AG09309 (cell line): ENCODE measurements around the gene MTHFSD.

Source experiments
- DNase-seq: peaks from one replicate; pipeline ENCODE4 v3.0.0-alpha.2; 2010; ENCODE audit warnings: low read depth
- H3K4me3 ChIP-seq: 2 replicates; pipeline ENCODE4 v1.5.1; 2011; ENCODE audit warnings: mild to moderate bottlenecking, low read depth, low read length, moderate library complexity; ENCODE audit not compliant: control insufficient read depth
- CTCF ChIP-seq: IDR thresholded peaks from 2 replicates; pipeline ENCODE4 v1.5.1; 2011; ENCODE audit warnings: mild to moderate bottlenecking, low read depth, low read length, inconsistent platforms; ENCODE audit not compliant: insufficient read depth, control insufficient read depth; ENCODE audit errors: missing control alignments

Gene MTHFSD

DNA sequence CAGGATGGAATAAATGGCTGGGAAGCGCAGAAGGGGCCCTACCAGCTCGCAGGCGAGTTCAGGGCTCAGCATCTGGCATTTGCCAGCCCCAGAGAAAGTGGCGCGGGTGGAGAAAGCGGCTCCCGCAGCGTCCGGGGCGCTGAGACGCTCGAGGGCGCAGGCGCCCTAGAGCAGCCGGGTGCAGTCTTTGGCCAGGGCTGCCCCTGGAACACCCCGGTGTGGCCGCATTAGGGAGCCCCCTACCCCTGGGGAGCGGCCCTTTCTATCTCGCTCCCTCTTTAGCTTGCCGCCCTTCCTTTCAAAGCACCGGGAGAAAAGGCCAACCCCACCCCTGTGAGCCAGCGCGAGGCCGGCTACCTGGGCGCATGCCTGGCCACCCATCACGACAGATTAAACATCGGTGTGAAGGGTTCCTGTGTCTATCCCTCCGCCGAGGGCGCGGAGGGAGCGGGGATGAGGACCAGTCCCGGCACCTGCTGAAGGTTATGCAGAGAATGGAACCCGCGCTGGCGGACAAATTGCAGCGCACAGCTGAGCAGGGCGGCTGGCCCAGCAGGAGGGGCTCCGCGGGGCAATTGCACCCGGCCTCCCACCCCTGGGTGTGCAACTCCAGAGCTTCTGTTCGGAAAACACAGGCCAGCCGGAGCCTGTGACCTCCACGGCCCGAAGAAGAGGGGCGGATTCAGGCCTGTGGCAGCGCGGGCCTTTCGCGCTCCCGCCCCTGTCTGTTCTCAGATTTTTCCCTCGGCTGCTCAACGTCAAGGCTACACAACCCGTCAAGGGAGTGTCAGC is 60.3 kb downstream of the MTHFSD start:
- no peak overlapping the region for H3K4me3 ChIP-seq
- DNase-seq: no peak
- TF ChIP-seq CTCF: no peak

DNA sequence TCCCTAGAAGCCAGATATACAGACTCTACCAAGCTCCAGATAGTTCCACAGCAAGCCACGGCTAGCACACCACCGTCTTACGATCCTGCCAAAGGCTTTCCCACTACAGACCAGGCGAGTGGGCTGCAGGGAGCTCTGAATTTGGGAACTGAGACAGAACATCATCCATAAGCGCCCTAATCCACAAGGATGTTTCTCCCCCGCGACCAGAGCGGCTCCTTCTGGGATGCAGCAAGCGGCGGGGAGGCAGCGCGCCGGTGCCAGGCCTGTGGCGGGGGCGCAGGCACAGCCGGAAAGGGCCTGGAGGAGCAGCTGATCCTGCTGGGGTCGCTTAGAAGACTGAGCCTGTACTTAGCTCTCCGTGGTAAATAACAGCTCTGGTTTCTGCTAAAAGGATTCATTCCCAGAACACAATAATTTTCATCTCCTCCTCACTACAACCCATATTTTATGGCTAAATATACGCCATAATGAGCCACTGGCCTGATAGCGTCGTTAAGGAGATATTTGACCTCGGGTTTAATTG is 60.9 kb downstream of the MTHFSD start:
- no peak overlapping the region for H3K4me3 ChIP-seq
- no peak for TF ChIP-seq CTCF
- DNase-seq: no peak

DNA sequence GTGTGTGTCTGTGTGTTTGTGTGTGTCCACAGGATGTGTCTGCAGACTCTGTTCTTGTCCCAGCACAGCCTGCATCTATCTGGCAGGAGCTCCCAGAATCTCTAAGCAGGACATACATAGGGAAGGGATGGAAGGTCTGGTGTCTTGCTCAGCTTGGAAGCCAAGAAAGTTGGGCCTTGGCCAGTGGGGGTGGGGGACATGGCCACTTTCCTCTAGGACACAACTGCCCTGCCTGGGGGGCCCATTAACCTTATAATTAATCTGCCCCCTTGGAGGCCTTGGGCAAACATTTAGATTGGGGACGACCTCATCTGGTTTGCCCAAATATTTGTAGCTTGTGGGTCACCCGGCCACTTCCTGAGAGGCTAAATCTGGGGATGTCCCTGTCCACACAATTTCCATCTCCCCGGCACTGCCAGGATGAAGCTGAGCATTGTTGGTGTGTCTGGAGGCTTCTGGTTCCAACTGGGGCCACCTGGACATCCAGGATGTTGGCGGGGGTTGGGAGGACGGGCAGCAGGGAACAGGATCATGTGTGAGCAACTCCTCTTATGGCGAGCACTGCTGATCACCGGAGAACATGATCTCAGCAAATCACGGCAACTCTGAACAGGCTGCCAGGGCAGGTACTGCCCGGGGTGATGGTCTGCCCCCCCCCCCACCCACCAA is 61.9 kb downstream of the MTHFSD start:
- DNase-seq: no peak

GRCh38 chr16:86492267-86492960 is 62.6 kb downstream of the MTHFSD start:
- H3K4me3 ChIP-seq: no peak overlapping the region
- no peak for DNase-seq
- TF ChIP-seq CTCF: no peak

More for the DNA sequence above, 61.9 kb downstream of the MTHFSD start:
- H3K4me3 ChIP-seq: no peak overlapping the region
- no peak for TF ChIP-seq CTCF

DNA sequence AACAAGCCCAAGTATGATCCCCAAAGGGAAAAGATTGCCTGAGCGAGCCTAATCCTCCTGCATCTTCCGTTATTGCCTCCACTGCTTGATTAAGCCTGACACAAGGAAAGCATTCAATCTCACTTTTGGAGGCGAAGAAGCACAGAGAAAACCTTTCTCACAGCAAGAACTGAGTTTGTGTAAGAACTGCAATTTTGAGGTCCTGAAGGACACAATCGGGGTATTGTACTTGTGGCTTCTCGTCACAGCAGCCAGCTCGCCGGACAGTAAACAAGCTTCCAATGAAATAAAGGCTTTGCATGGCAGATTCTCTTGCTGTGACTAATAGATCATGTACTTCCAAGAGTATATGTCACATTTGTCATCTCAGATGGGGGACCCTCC is 63.4 kb downstream of the MTHFSD start:
- H3K4me3 ChIP-seq: no peak overlapping the region
- no peak for DNase-seq
- no peak for TF ChIP-seq CTCF

DNA sequence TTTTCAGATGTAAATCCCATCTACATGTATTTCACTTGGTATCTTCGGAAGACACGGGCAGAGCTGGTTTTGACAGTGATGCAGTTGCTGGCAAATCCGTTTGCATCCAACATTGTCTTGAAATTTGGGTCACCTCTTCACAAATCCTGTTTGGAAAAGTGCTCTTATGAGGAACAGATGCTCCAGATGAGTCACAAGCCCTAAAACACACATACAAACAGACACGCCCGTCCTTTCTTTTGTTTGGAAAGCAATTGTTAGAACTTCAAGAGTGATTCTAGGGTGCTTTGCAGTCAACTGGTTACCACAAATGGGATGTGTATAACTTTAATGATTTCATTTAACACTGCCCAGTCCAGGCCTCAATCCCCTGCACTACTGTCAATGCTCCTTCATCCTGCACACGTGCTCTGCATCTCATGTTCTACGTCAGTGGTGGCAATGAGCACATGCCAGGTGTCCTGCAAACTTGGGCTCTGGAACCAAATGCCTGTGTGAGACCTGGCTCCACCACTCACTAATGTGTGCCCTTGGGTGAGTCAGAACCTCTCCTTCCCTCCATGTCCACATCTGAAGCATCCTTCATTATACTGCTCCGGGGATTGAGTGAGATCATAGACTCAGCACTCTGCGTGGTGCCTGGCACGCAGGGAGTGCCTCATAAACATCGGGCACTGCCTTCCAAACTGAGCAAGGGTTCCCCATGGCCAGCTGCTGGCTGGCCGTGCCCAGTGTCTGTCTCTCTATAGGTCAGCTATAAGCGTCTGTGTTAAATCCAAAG is 64.0 kb downstream of the MTHFSD start:
- TF ChIP-seq CTCF: no peak
- no peak overlapping the region for H3K4me3 ChIP-seq
- DNase-seq: no peak
